DMS79 (cell line): ENCODE results near the gene CLCN7.
A peak's percentile ranks its signal among the peaks of the same experiment; 100 is the strongest.

Source experiments
- DNase-seq: peaks from one replicate; lab custom pipeline; 2025; lab: John Stamatoyannopoulos, UW

Gene CLCN7

GRCh38 chr16:1430759-1431496 lies 43.9 kb downstream of the CLCN7 start, which contains the start of gene PERCC1:
Gene PERCC1, plus strand, starts transcription at chr16:1431078. Its CDS starts 1,516 bp downstream, at chr16:1432594.
- DNase-seq = peak; percentile 69

GRCh38 chr16:1430214-1430758 lies 44.5 kb downstream of the CLCN7 start:
- DNase-seq = no peak

- no peak for DNase-seq
These were observed 45.2 kb downstream of the CLCN7 start for GRCh38 chr16:1429631-1430030.

- no peak for DNase-seq
These were observed 45.8 kb downstream of the CLCN7 start for GRCh38 chr16:1429012-1429411.

- DNase-seq = no peak
These were observed 46.3 kb downstream of the CLCN7 start for GRCh38 chr16:1428511-1428910.

- DNase-seq = no peak
These were observed 47.1 kb downstream of the CLCN7 start for GRCh38 chr16:1427473-1428461.

- DNase-seq = peak; percentile 85
These were observed 47.9 kb downstream of the CLCN7 start for GRCh38 chr16:1426734-1427471.

- no peak for DNase-seq
These were observed 49.0 kb downstream of the CLCN7 start for GRCh38 chr16:1425616-1426370.

- DNase-seq = no peak
These were observed 50.8 kb downstream of the CLCN7 start for GRCh38 chr16:1424028-1424427.

- no peak for DNase-seq
These were observed 52.8 kb downstream of the CLCN7 start for GRCh38 chr16:1422076-1422475.

- DNase-seq = no peak
These were observed 54.7 kb downstream of the CLCN7 start for GRCh38 chr16:1420111-1420539.

GRCh38 chr16:1416521-1416941 lies 58.3 kb downstream of the CLCN7 start:
- no peak for DNase-seq

- DNase-seq = no peak
These were observed 60.1 kb downstream of the CLCN7 start, which contains the start of gene UNKL for GRCh38 chr16:1414532-1415260. Gene UNKL, minus strand, starts transcription at chr16:1414704. Its CDS starts 13 bp downstream, at chr16:1414691.

- peak; percentile 10 for DNase-seq
These were observed 60.9 kb downstream of the CLCN7 start for GRCh38 chr16:1413684-1414531.

GRCh38 chr16:1412847-1413246 lies 62.0 kb downstream of the CLCN7 start:
- DNase-seq = no peak

- peak; percentile 50 for DNase-seq
These were observed 66.5 kb downstream of the CLCN7 start for GRCh38 chr16:1408171-1408837.

- DNase-seq = no peak
These were observed 67.1 kb downstream of the CLCN7 start for GRCh38 chr16:1407753-1408152.

GRCh38 chr16:1403733-1404132 lies 71.1 kb downstream of the CLCN7 start:
- DNase-seq = no peak

GRCh38 chr16:1403036-1403435 lies 71.8 kb downstream of the CLCN7 start:
- DNase-seq = no peak
